Keratinocyte (primary cell): ENCODE results near the gene RAB3B. TPM values are rescaled to one million over a fixed set of nuclear protein-coding genes. Genes with fewer than 3 reads are reported as not detected.

Source experiments
- DNase-seq: peaks from one replicate; pipeline ENCODE4 v3.0.0-alpha.2; 2011; ENCODE audit warnings: low read depth, missing footprints, low spot score
- FAIRE-seq: peaks from 2 replicates; lab custom pipeline; 2011; peaks lifted over from hg19 to GRCh38; lab: Jason Lieb, UNC
- H2AFZ ChIP-seq: 2 replicates; pipeline ENCODE4 v1.6.0; 2012; ENCODE audit warnings: low read length, control low read depth, inconsistent platforms; ENCODE audit not compliant: control insufficient read depth
- H3K27ac ChIP-seq: 2 replicates; pipeline ENCODE4 v1.5.1; 2011; ENCODE audit warnings: low read length; ENCODE audit not compliant: control insufficient read depth, insufficient read depth
- H3K27me3 ChIP-seq: 3 replicates; pipeline ENCODE4 v1.6.0; 2011; ENCODE audit warnings: low read length; ENCODE audit not compliant: control insufficient read depth, insufficient read depth; ENCODE audit errors: extremely low read depth
- H3K36me3 ChIP-seq, 2 experiments: 2 replicates in 1 of 2; 3 replicates in 1 of 2; pipeline ENCODE4 v1.5.1; 2011; ENCODE audit warnings: low read length in 2 of 2, mild to moderate bottlenecking in 1 of 2; ENCODE audit not compliant: control insufficient read depth in 2 of 2, insufficient read depth in 2 of 2; ENCODE audit errors: extremely low read depth in 1 of 2
- H3K4me1 ChIP-seq: 3 replicates; pipeline ENCODE4 v1.5.1; 2011; ENCODE audit warnings: low read length; ENCODE audit not compliant: control insufficient read depth, insufficient read depth; ENCODE audit errors: extremely low read depth
- H3K4me2 ChIP-seq: 3 replicates; pipeline ENCODE4 v1.6.0; 2011; ENCODE audit warnings: low read depth, low read length; ENCODE audit not compliant: control insufficient read depth, insufficient read depth; ENCODE audit errors: extremely low read depth
- H3K4me3 ChIP-seq, 3 experiments: fragments of 200-600 bp in 1 of 3; sonication (generic) in 1 of 3; 2 replicates in 2 of 3; 3 replicates in 1 of 3; pipeline ENCODE4 v1.5.1; 2011 to 2016; ENCODE audit warnings: low read length in 3 of 3, mild to moderate bottlenecking in 3 of 3, control low read depth in 2 of 3, inconsistent platforms in 1 of 3, low read depth in 1 of 3, mixed read lengths in 1 of 3, mixed run types in 1 of 3, moderate library complexity in 1 of 3; ENCODE audit not compliant: control insufficient read depth in 2 of 3, insufficient read depth in 2 of 3; ENCODE audit errors: extremely low read depth in 1 of 3
- H3K79me2 ChIP-seq: 2 replicates; pipeline ENCODE4 v1.6.0; 2012; ENCODE audit warnings: low read length; ENCODE audit not compliant: control insufficient read depth, insufficient read depth
- H3K9ac ChIP-seq: 3 replicates; pipeline ENCODE4 v1.6.0; 2011; ENCODE audit warnings: low read length; ENCODE audit not compliant: control insufficient read depth, insufficient read depth; ENCODE audit errors: extremely low read depth
- H3K9me1 ChIP-seq: 3 replicates; pipeline ENCODE4 v1.6.0; 2011; ENCODE audit warnings: low read length; ENCODE audit not compliant: control insufficient read depth, insufficient read depth; ENCODE audit errors: extremely low read depth
- H3K9me3 ChIP-seq: 2 replicates; pipeline ENCODE4 v1.5.1; 2012; ENCODE audit warnings: low read depth, low read length; ENCODE audit not compliant: control insufficient read depth
- H4K20me1 ChIP-seq: 3 replicates; pipeline ENCODE4 v1.6.0; 2011; ENCODE audit warnings: low read length; ENCODE audit not compliant: control insufficient read depth, insufficient read depth; ENCODE audit errors: extremely low read depth
- EZH2 ChIP-seq: IDR thresholded peaks from one replicate; pipeline ENCODE4 v1.6.1; 2012; ENCODE audit warnings: inconsistent platforms, mild to moderate bottlenecking, low read length, moderate library complexity
- dilution Hi-C: fragments of 300-500 bp; cut with MboI; formaldehyde crosslinking; loops from one replicate; pipeline ENCODE4 v1.7.0; 2020; ENCODE audit warnings: low sequenced_read_pairs; ENCODE audit not compliant: extremely low pct_ligation_motif_present
- polyA plus RNA-seq, 5 experiments: library from polyadenylated mRNA; depleted of rRNA in 3 of 5; stranded (reverse) in 3 of 5; stranded (forward) in 1 of 5; unstranded in 1 of 5; fragments of >200 nt; gene quantifications; 1 replicate in 1 of 5; 2 replicates in 3 of 5; 3 replicates in 1 of 5; pipeline versions ENCODE4 v1.2.1 to v1.2.3, GENCODE V29; 2011 to 2012; ENCODE audit warnings: missing spikeins in 2 of 5, low read depth in 1 of 5, low replicate concordance in 1 of 5
- TF ChIP-seq, protein P1 (sequence below), 3 experiments: IDR thresholded peaks in 1 of 3; conservative IDR thresholded peaks in 1 of 3; optimal IDR thresholded peaks in 1 of 3; 2 replicates in 2 of 3; 3 replicates in 1 of 3; pipeline versions ENCODE3 to v1.5.1; 2011; ENCODE audit warnings: low read length in 3 of 3, mild to moderate bottlenecking in 3 of 3, moderate library complexity in 2 of 3, control low read depth in 1 of 3, inconsistent platforms in 1 of 3; ENCODE audit not compliant: insufficient read depth in 2 of 3; ENCODE audit errors: extremely low read depth in 1 of 3

Gene RAB3B
- polyA plus RNA-seq, 1 donor (not counting 4 experiments of a cell fraction or from before 2014, with no cell fraction given) = 2.6 TPM

DNA sequence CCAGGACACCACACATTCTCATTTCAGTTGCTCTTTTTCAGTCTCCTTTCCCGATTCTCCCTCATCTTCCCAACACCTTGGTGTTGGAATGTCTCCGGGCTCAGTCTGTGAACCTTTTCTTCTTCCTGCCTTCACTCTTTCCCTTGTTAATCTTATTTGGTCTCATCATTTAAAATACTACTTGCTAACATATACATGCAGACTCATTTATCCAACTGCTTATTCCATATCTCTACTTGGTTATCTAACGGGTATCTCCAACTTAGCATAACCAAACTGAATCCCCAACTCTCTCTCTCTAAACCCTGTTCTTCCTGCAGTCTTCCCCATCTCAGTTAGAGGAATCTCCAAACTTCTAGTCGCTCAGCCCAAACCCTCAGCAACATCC is 26.2 kb downstream of the RAB3B start:
- dilution Hi-C loops = no loop called here
- Histone ChIP-seq H3K9ac (no peak overlapping the region), H3K4me2 (no peak overlapping the region), H3K27me3 (no peaks in the 10 kb centered on the region), H3K4me1 (no peaks in the 10 kb centered on the region), H3K9me1 (no peaks in the 10 kb centered on the region), H3K4me3 (no peak overlapping the region), H3K79me2 (no peaks in the 10 kb centered on the region), H3K27ac (no peak overlapping the region), H4K20me1 (no peaks in the 10 kb centered on the region), H3K9me3 (no peaks in the 10 kb centered on the region), H2AFZ (no peak overlapping the region), H3K36me3 (no peaks in the 10 kb centered on the region)
- TF ChIP-seq, protein P1, sequence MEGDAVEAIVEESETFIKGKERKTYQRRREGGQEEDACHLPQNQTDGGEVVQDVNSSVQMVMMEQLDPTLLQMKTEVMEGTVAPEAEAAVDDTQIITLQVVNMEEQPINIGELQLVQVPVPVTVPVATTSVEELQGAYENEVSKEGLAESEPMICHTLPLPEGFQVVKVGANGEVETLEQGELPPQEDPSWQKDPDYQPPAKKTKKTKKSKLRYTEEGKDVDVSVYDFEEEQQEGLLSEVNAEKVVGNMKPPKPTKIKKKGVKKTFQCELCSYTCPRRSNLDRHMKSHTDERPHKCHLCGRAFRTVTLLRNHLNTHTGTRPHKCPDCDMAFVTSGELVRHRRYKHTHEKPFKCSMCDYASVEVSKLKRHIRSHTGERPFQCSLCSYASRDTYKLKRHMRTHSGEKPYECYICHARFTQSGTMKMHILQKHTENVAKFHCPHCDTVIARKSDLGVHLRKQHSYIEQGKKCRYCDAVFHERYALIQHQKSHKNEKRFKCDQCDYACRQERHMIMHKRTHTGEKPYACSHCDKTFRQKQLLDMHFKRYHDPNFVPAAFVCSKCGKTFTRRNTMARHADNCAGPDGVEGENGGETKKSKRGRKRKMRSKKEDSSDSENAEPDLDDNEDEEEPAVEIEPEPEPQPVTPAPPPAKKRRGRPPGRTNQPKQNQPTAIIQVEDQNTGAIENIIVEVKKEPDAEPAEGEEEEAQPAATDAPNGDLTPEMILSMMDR (optimal IDR thresholded peaks at IDR 0.05 in 1 of 3, IDR thresholded peaks at IDR 0.05 in 1 of 3, conservative IDR thresholded peaks at IDR 0.05 in 1 of 3; ENCODE audit: extremely low read depth in 1 of 3, insufficient read depth in 2 of 3, low read length in 3 of 3) = no peak
- no peak for TF ChIP-seq EZH2
- DNase-seq (no peak), FAIRE-seq (no peak)

DNA sequence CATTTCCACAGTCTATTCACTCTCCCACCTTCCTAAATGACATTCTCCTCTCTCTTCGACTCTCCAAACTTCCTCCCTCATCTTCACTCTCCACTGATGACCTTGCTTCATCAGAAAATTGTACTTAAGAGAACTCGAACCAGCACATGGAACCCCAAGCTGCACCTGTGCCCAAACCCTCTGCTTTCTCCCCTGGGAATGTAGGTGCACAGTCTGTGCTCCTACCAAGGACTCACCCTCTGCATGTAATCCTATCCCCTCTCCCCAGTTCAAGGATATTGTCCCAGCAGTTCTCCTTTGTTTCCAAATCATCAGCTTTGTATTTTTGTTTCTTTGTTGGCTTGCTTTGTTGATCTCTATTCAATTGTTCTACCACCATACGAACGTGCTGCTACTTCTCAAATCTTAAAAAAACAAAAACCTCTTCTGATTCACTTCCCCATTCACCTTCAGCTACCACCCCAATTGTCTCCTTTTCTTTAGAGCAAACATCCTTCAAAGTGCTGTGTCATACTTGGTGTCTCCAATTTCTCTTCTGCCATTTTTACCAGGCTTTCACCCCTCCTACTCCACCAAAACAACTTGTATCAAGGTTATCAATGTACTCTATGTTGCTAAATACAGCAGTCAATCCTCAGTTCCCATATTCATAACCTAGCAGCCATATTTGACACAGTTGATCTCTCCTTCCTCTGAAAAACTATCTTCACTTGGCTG is 26.8 kb downstream of the RAB3B start:
- FAIRE-seq (no peak), DNase-seq (no peak)
- H3K27ac ChIP-seq = no peak overlapping the region
- no peak overlapping the region for H2AFZ ChIP-seq
- H3K79me2 ChIP-seq = no peaks in the 10 kb centered on the region
- TF ChIP-seq, protein P1 (optimal IDR thresholded peaks at IDR 0.05 in 1 of 3, IDR thresholded peaks at IDR 0.05 in 1 of 3, conservative IDR thresholded peaks at IDR 0.05 in 1 of 3; ENCODE audit: extremely low read depth in 1 of 3, insufficient read depth in 2 of 3, low read length in 3 of 3) = no peak
- TF ChIP-seq EZH2 = no peak
- H3K4me2 ChIP-seq = no peak overlapping the region
- H4K20me1 ChIP-seq = no peaks in the 10 kb centered on the region
- no peaks in the 10 kb centered on the region for H3K9me1 ChIP-seq
- H3K4me3 ChIP-seq = no peak overlapping the region
- no peaks in the 10 kb centered on the region for H3K4me1 ChIP-seq
- dilution Hi-C loops = no loop called here
- no peaks in the 10 kb centered on the region for H3K36me3 ChIP-seq
- no peak overlapping the region for H3K9ac ChIP-seq
- H3K9me3 ChIP-seq = no peaks in the 10 kb centered on the region
- no peaks in the 10 kb centered on the region for H3K27me3 ChIP-seq
